AG04450 (cell line): Measurements from ENCODE around the gene TTLL1. TPM values are rescaled to one million over a fixed set of nuclear protein-coding genes. Genes with fewer than 3 reads are reported as not detected.
"Not testable (repeated sequence)": the region's sequence is repeated elsewhere in the genome, so short reads cannot be mapped to it uniquely, and the experiment has no call there.

ENCODE experiments used
- CTCF ChIA-PET: fragments of 300-600, 350-600 bp; formaldehyde crosslinking; extraction: SDS; loops from one replicate; lab custom pipeline; 2022; ENCODE audit warnings: antibody characterized with exemption, inconsistent platforms; lab: Charles Lee
- POLR2A ChIA-PET: fragments of 350-600 bp; formaldehyde crosslinking; extraction: SDS; loops from one replicate; lab custom pipeline; 2021; ENCODE audit warnings: antibody characterized with exemption, inconsistent platforms; lab: Yijun Ruan, JAX
- DNase-seq: peaks from one replicate; pipeline ENCODE4 v3.0.0-alpha.2; 2011; ENCODE audit warnings: low read depth, low spot score
- H3K27ac ChIP-seq: one replicate; pipeline ENCODE4 v1.5.1; 2012; ENCODE audit warnings: low read depth, low read length, control low read depth
- H3K27me3 ChIP-seq: one replicate; pipeline ENCODE4 v1.6.0; 2012; ENCODE audit warnings: low read length; ENCODE audit not compliant: control insufficient read depth, insufficient read depth
- H3K4me3 ChIP-seq: 2 replicates; pipeline ENCODE4 v1.5.1; 2011; ENCODE audit warnings: mild to moderate bottlenecking, low read depth, low read length, control low read depth
- H3K9me3 ChIP-seq: 2 replicates; pipeline ENCODE4 v1.5.1; 2012; ENCODE audit warnings: low read length; ENCODE audit not compliant: control insufficient read depth, insufficient read depth
- polyA plus RNA-seq: library from polyadenylated mRNA; depleted of rRNA; stranded (reverse); fragments of >200 nt; gene quantifications from 2 replicates; pipeline ENCODE4 v1.2.3, GENCODE V29; 2011
- TF ChIP-seq, protein P1 (sequence below): IDR thresholded peaks from 2 replicates; pipeline ENCODE4 v1.5.1; 2011; ENCODE audit warnings: low read depth, low read length, control low read depth, inconsistent platforms

TTLL1 gene
- polyA plus RNA-seq, 1 experiment, result 17.5 TPM

- DNase-seq, result no peak
- Histone ChIP-seq H3K4me3 (peak overlapping the region; percentile 37), H3K9me3 (peaks cover 7% of the 10 kb centered on the region; the same call in 1 of the 2 replicates), H3K27ac (peak overlapping the region; percentile 93), H3K27me3 (no peaks in the 10 kb centered on the region)
- CTCF ChIA-PET, result interaction anchor here (1.7 kb wide), 1 partner anchor 12 kb away, joined by 4 read pairs; no protein-coding TSS in a partner anchor
- TF ChIP-seq, protein P1, sequence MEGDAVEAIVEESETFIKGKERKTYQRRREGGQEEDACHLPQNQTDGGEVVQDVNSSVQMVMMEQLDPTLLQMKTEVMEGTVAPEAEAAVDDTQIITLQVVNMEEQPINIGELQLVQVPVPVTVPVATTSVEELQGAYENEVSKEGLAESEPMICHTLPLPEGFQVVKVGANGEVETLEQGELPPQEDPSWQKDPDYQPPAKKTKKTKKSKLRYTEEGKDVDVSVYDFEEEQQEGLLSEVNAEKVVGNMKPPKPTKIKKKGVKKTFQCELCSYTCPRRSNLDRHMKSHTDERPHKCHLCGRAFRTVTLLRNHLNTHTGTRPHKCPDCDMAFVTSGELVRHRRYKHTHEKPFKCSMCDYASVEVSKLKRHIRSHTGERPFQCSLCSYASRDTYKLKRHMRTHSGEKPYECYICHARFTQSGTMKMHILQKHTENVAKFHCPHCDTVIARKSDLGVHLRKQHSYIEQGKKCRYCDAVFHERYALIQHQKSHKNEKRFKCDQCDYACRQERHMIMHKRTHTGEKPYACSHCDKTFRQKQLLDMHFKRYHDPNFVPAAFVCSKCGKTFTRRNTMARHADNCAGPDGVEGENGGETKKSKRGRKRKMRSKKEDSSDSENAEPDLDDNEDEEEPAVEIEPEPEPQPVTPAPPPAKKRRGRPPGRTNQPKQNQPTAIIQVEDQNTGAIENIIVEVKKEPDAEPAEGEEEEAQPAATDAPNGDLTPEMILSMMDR, result no peak
- POLR2A ChIA-PET, result interaction anchor here (1.0 to 2.5 kb wide), 2 partner anchors 10 to 13 kb away, joined by 5 to 12 read pairs; partner anchors contain the start of gene PACSIN2
Measured at GRCh38 chr22:43001271-43002201, 87.7 kb downstream of the TTLL1 start.

GRCh38 chr22:43000441-43001175 is 88.6 kb downstream of the TTLL1 start:
- ChIA-PET CTCF (interaction anchor here (1.7 kb wide), 1 partner anchor 13 kb away, joined by 4 read pairs; no protein-coding TSS in a partner anchor), POLR2A (interaction anchor here (1.0 to 2.5 kb wide), 2 partner anchors 10 to 14 kb away, joined by 5 to 12 read pairs; partner anchors contain the start of gene PACSIN2)
- Histone ChIP-seq H3K9me3 (peaks cover 7% of the 10 kb centered on the region; the same call in 1 of the 2 replicates), H3K27me3 (no peaks in the 10 kb centered on the region), H3K4me3 (no peak overlapping the region), H3K27ac (peak overlapping the region; percentile 93)
- TF ChIP-seq, protein P1, result no peak
- no peak for DNase-seq

GRCh38 chr22:42997582-42998090 is 91.6 kb downstream of the TTLL1 start:
- POLR2A ChIA-PET, result interaction anchor here (0.7 to 1.1 kb wide), 2 partner anchors 17 to 232 kb away, joined by 3 to 4 read pairs; partner anchors contain the start of gene PACSIN2
- H3K27ac ChIP-seq, result no peak overlapping the region
- H3K27me3 ChIP-seq, result no peaks in the 10 kb centered on the region
- TF ChIP-seq, protein P1, result no peak
- CTCF ChIA-PET, result no interaction called here
- DNase-seq, result no peak
- H3K4me3 ChIP-seq, result no peak overlapping the region
- peaks cover 7% of the 10 kb centered on the region; the same call in 1 of the 2 replicates for H3K9me3 ChIP-seq

GRCh38 chr22:42996646-42997365 is 92.4 kb downstream of the TTLL1 start:
- no peak for DNase-seq
- ChIA-PET CTCF (interaction anchor here (0.5 to 0.7 kb wide), 2 partner anchors 154 to 233 kb away, joined by 3 to 4 read pairs; partner anchors contain the start of gene TSPO), POLR2A (interaction anchor here (1.1 kb wide), 1 partner anchor 18 kb away, joined by 3 read pairs; the partner anchor contains the start of gene PACSIN2)
- TF ChIP-seq, protein P1, result no peak
- Histone ChIP-seq H3K27ac (peak overlapping the region; percentile 21), H3K4me3 (no peak overlapping the region), H3K9me3 (peaks cover 7% of the 10 kb centered on the region; the same call in 1 of the 2 replicates), H3K27me3 (no peaks in the 10 kb centered on the region)

DNA sequence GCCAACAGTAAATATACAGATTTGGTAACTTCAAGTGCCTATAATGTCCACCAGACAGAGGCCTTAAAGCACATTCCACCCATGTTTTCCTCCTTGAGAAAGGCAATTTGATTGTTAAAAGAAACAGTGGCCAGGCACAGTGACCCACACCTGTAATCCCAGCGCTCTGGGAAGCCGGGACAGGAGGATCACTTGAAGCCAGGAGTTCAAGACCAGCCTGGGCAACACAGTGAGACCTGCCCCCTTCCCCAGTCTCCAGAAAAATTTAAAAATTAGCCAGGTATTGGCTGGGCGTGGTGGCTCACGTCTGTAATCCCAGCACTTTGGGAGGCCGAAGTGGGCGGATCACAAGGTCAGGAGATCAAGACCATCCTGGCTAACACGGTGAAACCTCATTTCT is 93.5 kb downstream of the TTLL1 start:
- Histone ChIP-seq H3K4me3 (peak overlapping the region; percentile 32; the same call in 1 of the 2 replicates), H3K27ac (peak overlapping the region; percentile 93)
- POLR2A ChIA-PET, result interaction anchor here (0.6 to 1.1 kb wide), 10 partner anchors 8 to 133 kb away, joined by 3 to 29 read pairs (median 4); partner anchors contain the start of gene PACSIN2
- DNase-seq, CTCF ChIA-PET, H3K9me3 ChIP-seq, H3K27me3 ChIP-seq: not testable (repeated sequence)
